OCI-LY1 (cell line): ENCODE measurements around the gene MAP2K1.
"Not testable (repeated sequence)": the region's sequence is repeated elsewhere in the genome, so short reads cannot be mapped to it uniquely, and the experiment has no call there.

Experiments used
- H2AFZ ChIP-seq: fragments of 200-600 bp; sonication (generic), shearing (Covaris generic); 2 replicates; pipeline ENCODE4 v1.6.0; 2014; ENCODE audit warnings: antibody characterized with exemption, mild to moderate bottlenecking, low read length
- H3F3A ChIP-seq: fragments of 200-600 bp; sonication (generic), shearing (Covaris generic); 2 replicates; pipeline ENCODE4 v1.6.0; 2014; ENCODE audit warnings: mild to moderate bottlenecking, antibody characterized with exemption, low read length, moderate library complexity; ENCODE audit not compliant: insufficient read depth
- H3K27ac ChIP-seq: fragments of 200-600 bp; sonication (generic); 2 replicates; pipeline ENCODE4 v1.5.1; 2014; ENCODE audit warnings: low read length, mixed run types, mild to moderate bottlenecking, low read depth; ENCODE audit not compliant: poor library complexity, severe bottlenecking
- H3K27me3 ChIP-seq: fragments of 200-600 bp; sonication (generic); 2 replicates; pipeline ENCODE4 v1.6.0; 2014; ENCODE audit warnings: antibody characterized with exemption, mild to moderate bottlenecking, low read length, moderate library complexity; ENCODE audit not compliant: insufficient read depth
- H3K36me3 ChIP-seq: fragments of 200-600 bp; sonication (generic); 2 replicates; pipeline ENCODE4 v1.6.1; 2014; ENCODE audit warnings: mild to moderate bottlenecking, antibody characterized with exemption, low read length, moderate library complexity, mixed read lengths; ENCODE audit not compliant: insufficient read depth
- H3K4me1 ChIP-seq: fragments of 200-600 bp; sonication (generic); 2 replicates; pipeline ENCODE4 v1.5.1; 2014; ENCODE audit warnings: mild to moderate bottlenecking, low read length, moderate library complexity; ENCODE audit not compliant: insufficient read depth, severe bottlenecking
- H3K4me2 ChIP-seq: fragments of 200-600 bp; sonication (generic), shearing (Covaris generic); 2 replicates; pipeline ENCODE4 v1.6.1; 2014; ENCODE audit warnings: low read length
- H3K4me3 ChIP-seq: fragments of 200-600 bp; sonication (generic); 2 replicates; pipeline ENCODE4 v1.5.1; 2014; ENCODE audit warnings: low read length, low read depth, mild to moderate bottlenecking, mixed read lengths; ENCODE audit not compliant: poor library complexity, severe bottlenecking
- H3K79me2 ChIP-seq: fragments of 200-600 bp; shearing (Covaris generic); 2 replicates; pipeline ENCODE4 v1.6.1; 2016; ENCODE audit warnings: mixed run types, low read length, mixed read lengths; ENCODE audit not compliant: insufficient read depth
- H3K9ac ChIP-seq: fragments of 200-600 bp; sonication (generic), shearing (Covaris generic); 2 replicates; pipeline ENCODE4 v1.6.1; 2014; ENCODE audit warnings: mild to moderate bottlenecking, low read length, mixed read lengths
- H3K9me2 ChIP-seq: fragments of 200-600 bp; sonication (generic), shearing (Covaris generic); 2 replicates; pipeline ENCODE4 v1.6.1; 2014; ENCODE audit warnings: low read depth, mild to moderate bottlenecking, low read length, mixed read lengths
- H3K9me3 ChIP-seq: fragments of 200-600 bp; shearing (Covaris generic); 2 replicates; pipeline ENCODE4 v1.6.1; 2014; ENCODE audit warnings: low read length, mixed read lengths
- H4K20me1 ChIP-seq: fragments of 200-600 bp; sonication (generic), shearing (Covaris generic); 2 replicates; pipeline ENCODE4 v1.6.0; 2016; ENCODE audit warnings: mild to moderate bottlenecking, low read length; ENCODE audit not compliant: insufficient read depth
- EZH2 ChIP-seq: fragments of 200-600 bp; sonication (generic), shearing (Covaris generic); IDR thresholded peaks from 2 replicates; pipeline ENCODE4 v1.8.0; 2017; ENCODE audit warnings: borderline replicate concordance, mixed run types, mild to moderate bottlenecking, antibody characterized with exemption, low read length, moderate library complexity, mixed read lengths
- TF ChIP-seq, protein P1 (sequence below): fragments of 200-600 bp; sonication (generic), shearing (Covaris generic); IDR thresholded peaks from 2 replicates; pipeline ENCODE4 v1.5.1; 2017; ENCODE audit warnings: mild to moderate bottlenecking, antibody characterized with exemption, low read length, moderate library complexity, mixed read lengths

The MAP2K1 gene

DNA sequence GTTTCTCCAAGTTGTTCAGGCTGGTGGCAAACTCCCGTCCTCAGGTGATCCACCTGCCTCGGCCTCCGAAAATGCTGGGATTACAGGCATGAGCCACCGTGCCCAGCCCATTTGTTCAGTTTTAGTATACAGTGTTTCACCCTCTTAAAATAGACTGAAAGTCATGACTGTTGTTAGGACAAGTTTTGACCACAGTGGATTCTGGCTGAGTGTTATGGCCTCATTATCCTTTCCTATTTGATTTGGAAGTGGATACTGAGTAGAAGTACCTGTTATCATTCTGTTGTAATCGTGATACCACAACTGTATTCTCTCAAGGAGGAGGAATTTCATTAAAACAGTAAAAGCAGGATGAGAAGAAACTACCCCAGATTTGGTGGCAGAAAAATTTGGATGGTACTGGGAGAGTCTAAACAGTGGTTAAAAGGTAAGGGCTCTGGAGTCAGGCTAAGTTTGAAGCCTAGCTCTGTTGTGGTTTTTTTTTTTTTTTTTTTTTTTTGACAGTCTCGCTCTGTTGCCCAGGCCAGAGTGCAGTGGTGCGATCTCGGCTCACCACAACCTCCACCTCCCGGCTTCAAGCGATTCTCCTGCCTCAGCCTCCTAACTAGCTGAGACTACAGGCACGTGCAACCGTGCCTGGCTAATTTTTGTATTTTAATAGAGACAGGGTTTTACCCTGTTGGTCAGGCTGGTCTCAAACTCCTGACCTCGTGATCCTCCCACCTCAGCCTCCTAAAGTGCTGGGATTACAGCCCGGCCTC is 2.6 kb downstream of the MAP2K1 start:
- Histone ChIP-seq H3K27ac (peak overlapping the region; percentile 84), H3K9ac (peak overlapping the region; percentile 75; the same call in 1 of the 2 replicates), H3K36me3 (peaks cover 10% of the 10 kb centered on the region), H3K9me2 (no peaks in the 10 kb centered on the region), H2AFZ (no peak overlapping the region), H3K4me1 (peaks cover 65% of the 10 kb centered on the region), H3K27me3 (no peaks in the 10 kb centered on the region), H3F3A (no peaks in the 10 kb centered on the region), H3K9me3 (no peaks in the 10 kb centered on the region), H3K4me3 (peak overlapping the region; percentile 81), H3K79me2 (peaks cover 68% of the 10 kb centered on the region), H4K20me1 (no peaks in the 10 kb centered on the region), H3K4me2 (peak overlapping the region; percentile 93)
- TF ChIP-seq, protein P1, sequence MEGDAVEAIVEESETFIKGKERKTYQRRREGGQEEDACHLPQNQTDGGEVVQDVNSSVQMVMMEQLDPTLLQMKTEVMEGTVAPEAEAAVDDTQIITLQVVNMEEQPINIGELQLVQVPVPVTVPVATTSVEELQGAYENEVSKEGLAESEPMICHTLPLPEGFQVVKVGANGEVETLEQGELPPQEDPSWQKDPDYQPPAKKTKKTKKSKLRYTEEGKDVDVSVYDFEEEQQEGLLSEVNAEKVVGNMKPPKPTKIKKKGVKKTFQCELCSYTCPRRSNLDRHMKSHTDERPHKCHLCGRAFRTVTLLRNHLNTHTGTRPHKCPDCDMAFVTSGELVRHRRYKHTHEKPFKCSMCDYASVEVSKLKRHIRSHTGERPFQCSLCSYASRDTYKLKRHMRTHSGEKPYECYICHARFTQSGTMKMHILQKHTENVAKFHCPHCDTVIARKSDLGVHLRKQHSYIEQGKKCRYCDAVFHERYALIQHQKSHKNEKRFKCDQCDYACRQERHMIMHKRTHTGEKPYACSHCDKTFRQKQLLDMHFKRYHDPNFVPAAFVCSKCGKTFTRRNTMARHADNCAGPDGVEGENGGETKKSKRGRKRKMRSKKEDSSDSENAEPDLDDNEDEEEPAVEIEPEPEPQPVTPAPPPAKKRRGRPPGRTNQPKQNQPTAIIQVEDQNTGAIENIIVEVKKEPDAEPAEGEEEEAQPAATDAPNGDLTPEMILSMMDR: no peak

DNA sequence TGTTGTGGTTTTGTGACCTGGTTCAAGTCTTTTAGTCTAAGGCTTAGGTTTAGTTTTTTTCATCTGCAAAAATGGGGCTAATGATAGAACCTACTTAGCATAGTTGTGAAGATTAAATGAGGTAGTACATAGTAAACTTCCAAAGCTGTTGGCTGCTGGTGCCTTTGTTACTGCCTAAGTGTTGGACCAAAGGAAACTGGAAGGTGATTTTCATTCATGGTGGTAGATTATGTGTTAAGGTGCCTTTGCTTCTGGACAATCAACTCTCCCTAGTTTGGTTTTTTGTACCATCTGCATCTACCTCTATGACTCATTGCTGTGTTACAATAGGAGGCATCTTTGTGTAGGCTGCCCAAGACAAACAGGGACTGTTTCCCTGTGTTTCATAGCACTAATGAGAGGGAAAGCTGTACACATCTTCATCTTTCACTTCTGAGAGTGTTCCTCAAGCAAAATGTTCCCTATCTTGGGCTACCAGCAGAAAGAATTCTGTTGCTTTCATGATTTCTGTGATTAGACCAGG is 3.2 kb downstream of the MAP2K1 start:
- Histone ChIP-seq H3K9me3 (no peaks in the 10 kb centered on the region), H3K4me3 (peak overlapping the region; percentile 26), H3K9ac (peak overlapping the region; percentile 19; the same call in 1 of the 2 replicates), H3F3A (no peaks in the 10 kb centered on the region), H4K20me1 (no peaks in the 10 kb centered on the region), H2AFZ (no peak overlapping the region), H3K4me2 (peak overlapping the region; percentile 46), H3K4me1 (peaks cover 71% of the 10 kb centered on the region), H3K9me2 (no peaks in the 10 kb centered on the region), H3K36me3 (peaks cover 13% of the 10 kb centered on the region), H3K27me3 (no peaks in the 10 kb centered on the region), H3K79me2 (peaks cover 75% of the 10 kb centered on the region), H3K27ac (peak overlapping the region; percentile 84)
- TF ChIP-seq EZH2: no peak
- TF ChIP-seq, protein P1: no peak

- Histone ChIP-seq H3K79me2 (peaks cover 82% of the 10 kb centered on the region), H3K27me3 (no peaks in the 10 kb centered on the region), H3K9me3 (no peaks in the 10 kb centered on the region), H3F3A (no peaks in the 10 kb centered on the region), H3K4me1 (peaks cover 64% of the 10 kb centered on the region), H4K20me1 (no peaks in the 10 kb centered on the region), H3K4me3 (peak overlapping the region; percentile 26), H3K9me2 (no peaks in the 10 kb centered on the region), H3K27ac (peak overlapping the region; percentile 84), H3K4me2 (peak overlapping the region; percentile 46), H3K9ac (no peak overlapping the region; the same call in 1 of the 2 replicates), H3K36me3 (peaks cover 20% of the 10 kb centered on the region), H2AFZ (no peak overlapping the region)
- TF ChIP-seq, protein P1: no peak
- TF ChIP-seq EZH2: no peak
These were observed 4.0 kb downstream of the MAP2K1 start for GRCh38 chr15:66390678-66391077.

- H3K4me1 ChIP-seq: peaks cover 55% of the 10 kb centered on the region
- H3K9me3 ChIP-seq, H3F3A ChIP-seq, H3K4me2 ChIP-seq, H2AFZ ChIP-seq, H3K9ac ChIP-seq, H3K4me3 ChIP-seq, H3K9me2 ChIP-seq, H3K27me3 ChIP-seq, H4K20me1 ChIP-seq, H3K27ac ChIP-seq: not testable (repeated sequence)
- peaks cover 88% of the 10 kb centered on the region for H3K79me2 ChIP-seq
- H3K36me3 ChIP-seq: peaks cover 38% of the 10 kb centered on the region
These were observed 6.3 kb downstream of the MAP2K1 start for GRCh38 chr15:66393037-66393436.
